ENCODE results near the gene PHB1. TPM values are rescaled to one million over a fixed set of nuclear protein-coding genes. Genes with fewer than 3 reads are reported as not detected.
"Not testable (repeated sequence)": the region's sequence is repeated elsewhere in the genome, so short reads cannot be mapped to it uniquely, and the experiment has no call there.

The PHB1 gene
- total RNA-seq, 1 donor from 2014 or later, result 154 TPM

GRCh38 chr17:49381033-49381432 lies 33.6 kb downstream of the PHB1 start:
- DNase-seq (ENCODE audit: low read depth in 2 of 2), result no peak

- no peak for DNase-seq (ENCODE audit: low read depth in 2 of 2)
These were observed 34.8 kb downstream of the PHB1 start for GRCh38 chr17:49379926-49380325.

DNA sequence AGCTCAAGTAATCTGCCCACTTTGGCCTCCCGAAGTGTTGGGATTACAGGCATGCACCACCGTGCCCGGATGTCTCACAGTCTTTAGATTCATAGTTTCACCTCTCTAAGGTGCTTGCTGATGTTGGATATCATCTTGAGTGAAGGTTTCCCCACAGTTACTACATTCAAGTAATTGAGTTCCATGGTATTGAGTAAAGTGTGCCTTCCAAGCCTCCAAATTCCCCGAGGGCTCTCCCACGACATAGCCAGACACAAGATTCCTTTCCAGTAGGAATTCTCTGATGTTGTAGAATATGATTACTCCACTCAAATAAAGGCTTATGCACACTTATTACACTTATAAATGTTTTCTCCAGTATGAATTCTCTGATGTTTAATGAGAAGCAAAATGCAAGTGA lies 36.4 kb downstream of the PHB1 start:
- no peak for DNase-seq (ENCODE audit: low read depth in 2 of 2)

- DNase-seq (ENCODE audit: low read depth in 2 of 2), result no peak
These were observed 39.1 kb downstream of the PHB1 start for GRCh38 chr17:49375544-49375943.

- no peak for DNase-seq (ENCODE audit: low read depth in 2 of 2)
These were observed 41.6 kb downstream of the PHB1 start for GRCh38 chr17:49373115-49373514.

DNA sequence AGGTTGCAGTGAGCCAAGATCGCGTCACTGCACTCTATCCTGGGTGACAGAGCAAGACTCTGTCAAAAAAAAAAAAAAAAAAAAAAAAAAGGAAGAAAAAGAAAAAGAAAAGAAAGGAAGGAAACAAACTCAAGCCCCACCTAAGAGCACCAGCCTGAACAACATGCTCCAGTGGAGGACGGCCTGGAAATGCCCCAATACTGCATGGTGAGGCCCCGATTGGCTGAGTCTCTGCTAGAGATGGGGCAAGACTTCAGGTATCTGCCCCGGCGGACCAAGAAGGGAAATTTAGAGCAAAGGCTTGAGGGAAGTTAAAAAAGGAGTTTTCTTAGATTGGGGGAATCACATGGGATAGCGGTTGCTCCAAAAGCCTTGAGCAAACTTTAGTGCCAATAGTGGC lies 42.3 kb downstream of the PHB1 start:
- DNase-seq (ENCODE audit: low read depth in 2 of 2), result no peak

- DNase-seq (ENCODE audit: low read depth in 2 of 2), result no peak
These were observed 43.5 kb downstream of the PHB1 start for GRCh38 chr17:49370971-49371834.

DNA sequence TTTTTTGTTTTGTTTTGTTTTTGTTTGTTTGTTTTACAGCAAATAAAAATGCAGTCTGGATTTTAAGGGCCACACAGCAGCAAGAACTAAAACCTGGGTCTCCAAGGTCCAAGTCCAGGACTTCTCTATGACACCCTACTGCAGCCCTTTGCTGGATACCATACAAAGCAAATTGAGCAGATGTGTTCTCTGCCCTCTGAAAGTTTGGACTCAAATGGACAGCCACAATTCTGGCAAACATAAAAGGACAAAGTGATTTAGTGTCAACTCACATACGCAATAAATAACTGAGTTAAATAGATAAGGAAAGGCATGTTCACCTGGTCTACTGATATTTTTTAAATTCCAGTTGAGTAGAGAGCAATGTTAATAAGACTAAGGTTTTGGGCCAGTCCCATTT lies 44.9 kb downstream of the PHB1 start:
- DNase-seq (ENCODE audit: low read depth in 2 of 2), result no peak

DNA sequence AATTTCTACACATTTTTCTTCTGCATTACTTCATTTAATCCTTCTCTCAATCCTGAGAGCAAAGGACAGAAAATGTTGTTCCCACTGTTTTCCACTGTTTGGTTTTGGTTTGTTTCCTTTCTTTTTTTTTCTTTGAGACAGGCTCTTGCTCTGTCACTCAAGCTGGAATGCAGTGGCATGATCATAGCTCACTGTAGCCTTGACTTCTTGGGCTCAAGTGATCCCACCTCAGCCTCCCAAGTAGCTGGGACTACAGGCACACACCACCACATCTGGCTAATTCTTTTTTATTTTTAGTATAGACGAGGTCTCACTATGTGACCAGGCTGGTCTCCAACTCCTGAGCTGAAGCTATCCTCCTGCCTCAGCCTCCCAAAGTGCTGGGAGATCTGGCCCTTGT lies 45.6 kb downstream of the PHB1 start:
- DNase-seq (ENCODE audit: low read depth in 2 of 2), result no peak

DNA sequence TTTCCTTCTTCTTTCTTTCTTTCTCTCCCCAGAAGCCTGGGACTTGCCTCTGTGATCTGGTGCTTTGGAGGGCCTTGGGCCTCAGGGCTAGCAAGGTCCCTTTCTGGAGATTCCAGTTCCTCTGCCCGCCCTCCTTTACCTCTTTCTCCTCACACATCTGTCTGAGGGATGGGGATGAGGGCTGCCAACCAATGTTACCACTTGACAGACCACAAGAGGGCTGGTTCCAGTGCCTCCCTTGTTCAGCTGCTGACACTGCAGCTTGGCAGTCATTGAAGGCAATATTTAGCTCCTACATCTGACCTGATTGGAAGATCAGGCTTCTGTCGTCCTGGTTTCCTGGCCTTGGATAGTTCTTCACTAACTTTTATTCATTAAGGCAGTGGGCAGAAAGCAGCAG lies 49.0 kb downstream of the PHB1 start:
- DNase-seq (ENCODE audit: low read depth in 2 of 2), result peak; percentile 24 to 39

- DNase-seq (ENCODE audit: low read depth in 2 of 2), result not testable (repeated sequence)
These were observed 49.6 kb downstream of the PHB1 start for GRCh38 chr17:49365126-49365525.

GRCh38 chr17:49364119-49364518 lies 50.6 kb downstream of the PHB1 start:
- no peak for DNase-seq (ENCODE audit: low read depth in 2 of 2)

DNA sequence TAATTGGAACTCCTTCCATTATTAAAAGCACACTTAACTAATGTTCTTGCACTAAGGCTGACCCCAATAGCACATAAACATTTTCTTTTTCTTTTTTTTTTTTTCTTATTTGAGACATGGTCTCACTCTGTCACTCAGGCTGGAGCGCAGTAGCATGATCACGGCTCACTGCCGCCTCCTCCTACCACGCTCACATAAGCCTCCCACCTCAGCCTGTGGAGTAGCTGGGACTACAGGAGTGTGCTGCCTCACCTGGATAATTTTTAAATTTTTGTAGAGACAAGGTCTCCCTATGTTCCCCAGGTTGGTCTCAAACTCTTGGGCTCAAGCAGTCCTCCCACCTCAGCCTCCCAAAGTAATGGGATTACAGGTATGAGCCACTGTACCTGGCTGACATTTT lies 51.4 kb downstream of the PHB1 start:
- DNase-seq (ENCODE audit: low read depth in 2 of 2), result no peak

GRCh38 chr17:49362723-49363117 lies 52.0 kb downstream of the PHB1 start:
- peak in 1 of 2 donors; percentile 25 for DNase-seq (ENCODE audit: low read depth in 2 of 2)

GRCh38 chr17:49361902-49362722 lies 52.6 kb downstream of the PHB1 start, which contains the start of gene ZNF652:
Gene ZNF652 (minus strand): TSS chr17:49362250. CDS start chr17:49317725, 44,525 bp downstream.
- peak; percentile 86 to 91 for DNase-seq (ENCODE audit: low read depth in 2 of 2)

DNA sequence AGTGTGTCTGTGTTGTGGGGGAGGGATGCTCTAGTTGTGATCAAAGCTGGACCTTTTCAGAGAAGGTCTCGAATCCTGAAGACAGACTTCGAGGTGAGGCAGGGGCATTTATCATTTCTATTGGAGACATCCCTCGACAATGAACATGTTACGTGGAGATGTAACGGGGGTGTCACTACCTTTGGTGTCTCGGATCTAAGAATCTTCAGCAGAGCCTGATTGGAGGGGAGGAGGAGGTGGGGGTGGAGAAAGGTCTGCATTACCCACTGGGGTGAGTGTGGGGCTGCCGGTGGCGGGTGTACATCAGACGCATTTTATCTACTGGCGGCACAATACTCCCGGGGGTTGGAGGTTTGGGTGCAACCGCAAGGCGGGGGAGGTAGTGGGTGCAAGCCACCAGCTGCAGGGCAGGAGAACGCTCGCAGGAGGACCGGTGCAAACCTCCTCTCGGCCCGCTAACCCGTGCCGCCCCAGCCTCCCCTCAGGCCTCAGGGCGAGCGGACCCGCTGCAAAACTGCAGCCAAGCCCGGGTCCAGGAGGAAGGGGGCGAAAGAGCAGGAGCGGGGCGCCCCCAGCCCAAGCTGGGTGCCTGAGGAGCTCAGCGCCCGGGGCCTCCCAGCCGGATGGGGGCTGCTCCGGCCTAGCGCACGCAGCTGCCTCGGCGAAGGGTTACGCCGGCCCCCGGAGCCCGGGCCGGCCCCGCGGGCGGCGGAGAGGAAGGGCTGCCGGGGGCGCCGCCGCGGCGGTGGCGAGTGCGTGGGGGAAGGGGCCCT lies 53.4 kb downstream of the PHB1 start:
- DNase-seq (ENCODE audit: low read depth in 2 of 2), result peak; percentile 13 to 26

DNA sequence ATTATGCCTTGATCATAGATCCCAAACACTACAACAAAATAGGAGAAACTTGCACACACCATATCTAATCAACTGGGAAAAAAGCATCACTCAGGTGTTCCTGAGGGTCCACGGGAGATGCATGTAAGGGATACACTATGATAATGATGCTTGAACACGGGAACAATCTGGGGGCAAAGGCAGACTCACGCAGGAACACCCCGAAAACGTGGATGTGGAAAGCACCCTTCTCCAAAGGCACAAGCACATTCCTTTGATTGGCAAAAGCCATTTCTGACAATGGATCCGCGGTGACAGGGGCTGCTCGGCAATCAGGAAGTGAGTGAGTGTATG lies 53.9 kb downstream of the PHB1 start:
- DNase-seq (ENCODE audit: low read depth in 2 of 2), result peak; percentile 51 to 59

GRCh38 chr17:49359990-49360795 lies 54.5 kb downstream of the PHB1 start:
- DNase-seq (ENCODE audit: low read depth in 2 of 2), result peak; percentile 28 to 37

DNA sequence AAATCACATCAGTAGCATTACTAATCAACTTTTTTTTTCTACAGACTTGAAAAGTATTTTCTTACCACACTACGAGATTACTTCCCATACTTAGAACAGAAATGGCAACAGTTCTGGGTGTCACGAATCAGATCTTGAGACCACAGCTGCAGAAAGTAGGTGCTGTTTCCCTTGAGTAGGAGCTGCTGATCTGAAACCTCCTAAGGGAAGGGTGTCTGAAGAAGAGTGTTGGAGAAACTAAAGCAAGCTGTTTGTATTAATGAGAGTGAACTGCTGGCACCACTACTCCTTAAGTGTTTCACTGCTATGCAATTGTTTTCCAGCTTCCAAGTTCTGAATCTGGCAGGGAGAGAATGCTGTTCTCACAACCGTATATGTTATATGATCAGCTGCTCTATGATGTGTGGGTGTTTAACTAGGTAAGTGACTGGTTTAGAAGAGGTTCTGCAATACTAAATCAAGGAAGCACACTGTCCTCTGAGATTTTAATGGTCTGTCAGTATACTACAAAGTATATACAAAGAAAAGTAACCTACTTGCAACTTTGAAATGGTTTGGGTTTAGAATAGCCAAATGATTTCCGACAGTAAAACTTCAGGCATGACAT lies 55.9 kb downstream of the PHB1 start:
- no peak for DNase-seq (ENCODE audit: low read depth in 2 of 2)

- DNase-seq (ENCODE audit: low read depth in 2 of 2), result no peak
These were observed 57.2 kb downstream of the PHB1 start for GRCh38 chr17:49357516-49357915.

GRCh38 chr17:49356320-49356719 lies 58.4 kb downstream of the PHB1 start:
- no peak for DNase-seq (ENCODE audit: low read depth in 2 of 2)
